Measurements from ENCODE around the gene ARRDC3.

The ARRDC3 gene

DNA sequence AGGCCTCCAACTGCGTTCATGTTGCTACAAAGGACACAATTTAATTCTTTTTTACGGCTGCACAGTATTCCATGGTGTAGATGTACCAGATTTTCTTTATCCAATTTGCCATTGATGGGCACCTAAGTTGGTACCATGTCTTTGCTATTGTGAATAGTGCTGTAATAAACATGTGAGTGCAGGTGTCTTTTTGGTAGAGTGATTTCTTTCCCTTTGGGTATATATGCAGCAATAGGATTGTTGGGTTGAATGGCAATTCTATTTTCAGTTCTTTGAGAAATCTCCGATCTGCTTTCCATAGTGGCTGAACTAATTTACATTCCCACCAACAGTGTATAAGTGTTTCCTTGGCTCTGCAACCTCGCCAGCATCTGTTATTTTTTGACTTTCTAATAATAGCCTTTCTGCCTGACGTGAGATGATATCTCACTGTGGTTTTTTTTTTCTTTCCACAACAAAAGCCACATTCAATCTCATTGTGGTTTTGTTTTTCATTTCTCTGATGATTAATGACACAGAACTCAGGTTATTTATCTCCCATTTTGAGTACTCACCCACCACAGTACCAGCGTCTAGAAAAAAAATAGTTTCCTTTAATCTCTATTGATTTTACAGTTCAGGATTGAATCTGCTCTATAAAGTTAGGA, 21.9 kb downstream of the ARRDC3 start:
- TF ChIP-seq, protein P1, sequence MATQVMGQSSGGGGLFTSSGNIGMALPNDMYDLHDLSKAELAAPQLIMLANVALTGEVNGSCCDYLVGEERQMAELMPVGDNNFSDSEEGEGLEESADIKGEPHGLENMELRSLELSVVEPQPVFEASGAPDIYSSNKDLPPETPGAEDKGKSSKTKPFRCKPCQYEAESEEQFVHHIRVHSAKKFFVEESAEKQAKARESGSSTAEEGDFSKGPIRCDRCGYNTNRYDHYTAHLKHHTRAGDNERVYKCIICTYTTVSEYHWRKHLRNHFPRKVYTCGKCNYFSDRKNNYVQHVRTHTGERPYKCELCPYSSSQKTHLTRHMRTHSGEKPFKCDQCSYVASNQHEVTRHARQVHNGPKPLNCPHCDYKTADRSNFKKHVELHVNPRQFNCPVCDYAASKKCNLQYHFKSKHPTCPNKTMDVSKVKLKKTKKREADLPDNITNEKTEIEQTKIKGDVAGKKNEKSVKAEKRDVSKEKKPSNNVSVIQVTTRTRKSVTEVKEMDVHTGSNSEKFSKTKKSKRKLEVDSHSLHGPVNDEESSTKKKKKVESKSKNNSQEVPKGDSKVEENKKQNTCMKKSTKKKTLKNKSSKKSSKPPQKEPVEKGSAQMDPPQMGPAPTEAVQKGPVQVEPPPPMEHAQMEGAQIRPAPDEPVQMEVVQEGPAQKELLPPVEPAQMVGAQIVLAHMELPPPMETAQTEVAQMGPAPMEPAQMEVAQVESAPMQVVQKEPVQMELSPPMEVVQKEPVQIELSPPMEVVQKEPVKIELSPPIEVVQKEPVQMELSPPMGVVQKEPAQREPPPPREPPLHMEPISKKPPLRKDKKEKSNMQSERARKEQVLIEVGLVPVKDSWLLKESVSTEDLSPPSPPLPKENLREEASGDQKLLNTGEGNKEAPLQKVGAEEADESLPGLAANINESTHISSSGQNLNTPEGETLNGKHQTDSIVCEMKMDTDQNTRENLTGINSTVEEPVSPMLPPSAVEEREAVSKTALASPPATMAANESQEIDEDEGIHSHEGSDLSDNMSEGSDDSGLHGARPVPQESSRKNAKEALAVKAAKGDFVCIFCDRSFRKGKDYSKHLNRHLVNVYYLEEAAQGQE (IDR thresholded peaks at IDR 0.05; ENCODE audit: insufficient read depth in 1 of 2, low read depth in 2 of 2, low read length in 2 of 2), result no peak
- no peak for TF ChIP-seq FOXP2 (optimal IDR thresholded peaks at IDR 0.05; ENCODE audit: borderline replicate concordance, extremely low read depth, extremely low read length, insufficient read depth)

DNA sequence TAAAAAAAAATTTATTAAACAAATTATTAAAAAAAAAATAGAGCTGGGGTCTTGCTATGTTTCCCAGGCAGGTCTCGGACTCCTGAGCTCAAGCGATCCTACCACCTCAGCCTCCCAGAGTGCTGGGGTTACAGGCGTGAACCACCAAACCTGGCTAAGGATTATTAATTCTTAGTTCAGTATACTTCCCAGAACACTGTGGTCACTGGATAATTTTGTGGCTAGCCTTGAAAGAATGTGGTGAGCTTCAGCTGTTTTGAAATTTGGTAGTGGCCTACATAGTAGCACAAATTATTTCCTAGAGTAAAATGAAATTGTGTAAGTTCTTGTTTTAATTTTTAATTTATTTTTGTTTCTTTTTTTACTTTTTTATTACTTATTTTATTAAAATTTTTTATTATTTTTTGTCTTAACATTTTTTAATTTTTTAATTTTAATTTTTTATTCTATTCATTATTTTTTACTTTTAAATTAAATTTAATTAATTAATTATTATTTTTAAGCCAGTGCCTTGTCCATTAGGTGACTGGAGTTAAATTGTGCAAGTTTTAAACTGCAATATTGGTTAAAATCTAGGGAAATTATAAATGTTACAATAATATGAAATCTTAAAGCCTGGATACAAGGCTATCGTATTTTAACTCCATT, 23.0 kb downstream of the ARRDC3 start:
- TF ChIP-seq, protein P1 (IDR thresholded peaks at IDR 0.05; ENCODE audit: insufficient read depth in 1 of 2, low read depth in 2 of 2, low read length in 2 of 2), result no peak
- TF ChIP-seq TAF1 (IDR thresholded peaks at IDR 0.05; ENCODE audit: borderline replicate concordance, insufficient read depth, low read length) (no peak), POLR2AphosphoS5 (IDR thresholded peaks at IDR 0.05; ENCODE audit: low read depth, low read length) (no peak), SIN3A (IDR thresholded peaks at IDR 0.05; ENCODE audit: borderline replicate concordance, insufficient read depth, low read length) (no peak), FOXP2 (optimal IDR thresholded peaks at IDR 0.05; ENCODE audit: borderline replicate concordance, extremely low read depth, extremely low read length, insufficient read depth) (no peak)

DNA sequence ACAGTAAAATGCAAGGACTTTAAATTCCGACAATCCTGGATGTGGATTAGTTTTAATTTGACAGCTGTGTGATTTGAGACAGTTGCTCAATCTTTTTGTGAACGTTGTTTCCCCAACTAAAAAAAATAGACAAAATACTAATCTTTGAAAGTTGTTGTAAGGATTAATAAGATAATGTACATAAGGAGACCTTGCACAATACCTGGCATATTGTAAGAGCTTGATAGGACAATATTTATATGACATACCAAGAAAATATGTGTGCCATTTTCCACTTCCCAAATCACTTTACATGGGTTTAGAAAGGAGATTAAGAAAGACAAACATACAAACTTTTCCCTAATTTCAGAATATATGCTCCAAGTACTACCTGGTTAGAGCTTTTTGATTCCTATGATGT, 25.3 kb downstream of the ARRDC3 start:
- no peak for TF ChIP-seq FOXP2 (optimal IDR thresholded peaks at IDR 0.05; ENCODE audit: borderline replicate concordance, extremely low read depth, extremely low read length, insufficient read depth)
- TF ChIP-seq POLR2AphosphoS5 (IDR thresholded peaks at IDR 0.05; ENCODE audit: low read depth, low read length), result no peak
- no peak for TF ChIP-seq TAF1 (IDR thresholded peaks at IDR 0.05; ENCODE audit: borderline replicate concordance, insufficient read depth, low read length)
- TF ChIP-seq, protein P1 (IDR thresholded peaks at IDR 0.05; ENCODE audit: insufficient read depth in 1 of 2, low read depth in 2 of 2, low read length in 2 of 2), result no peak
- TF ChIP-seq SIN3A (IDR thresholded peaks at IDR 0.05; ENCODE audit: borderline replicate concordance, insufficient read depth, low read length), result no peak

DNA sequence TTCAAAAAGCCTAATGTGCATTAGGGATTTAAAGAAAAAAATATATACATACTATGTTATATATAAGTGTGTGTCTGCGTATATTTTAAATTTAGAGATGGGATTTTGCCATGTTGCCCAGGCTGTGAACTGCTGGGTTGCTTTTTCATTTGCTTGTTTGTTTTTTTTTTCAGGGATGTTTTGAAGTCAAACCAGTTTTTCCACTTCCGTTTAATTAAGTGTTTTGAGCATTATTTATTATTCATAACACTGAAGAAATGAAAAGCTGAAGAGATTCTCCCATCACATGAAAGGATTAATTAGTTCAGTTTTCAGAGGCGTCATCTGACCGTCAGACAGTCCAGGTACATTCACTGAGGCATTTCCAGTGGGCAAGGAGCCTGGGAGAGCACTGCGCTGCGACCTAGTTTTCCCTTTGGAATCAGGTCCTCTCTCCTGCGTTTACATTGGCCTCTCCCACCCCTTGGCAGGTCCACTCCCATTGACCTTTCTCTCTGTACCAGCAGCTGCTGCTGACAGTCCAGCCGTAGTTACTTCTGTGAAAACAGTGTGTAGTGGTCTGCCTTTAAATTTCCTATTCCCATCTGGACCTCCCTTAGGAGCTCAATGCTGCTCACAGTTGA, 26.0 kb downstream of the ARRDC3 start:
- TF ChIP-seq FOXP2 (optimal IDR thresholded peaks at IDR 0.05; ENCODE audit: borderline replicate concordance, extremely low read depth, extremely low read length, insufficient read depth), result no peak
- no peak for TF ChIP-seq POLR2AphosphoS5 (IDR thresholded peaks at IDR 0.05; ENCODE audit: low read depth, low read length)
- TF ChIP-seq, protein P1 (IDR thresholded peaks at IDR 0.05; ENCODE audit: insufficient read depth in 1 of 2, low read depth in 2 of 2, low read length in 2 of 2), result no peak
- no peak for TF ChIP-seq SIN3A (IDR thresholded peaks at IDR 0.05; ENCODE audit: borderline replicate concordance, insufficient read depth, low read length)
- no peak for TF ChIP-seq TAF1 (IDR thresholded peaks at IDR 0.05; ENCODE audit: borderline replicate concordance, insufficient read depth, low read length)
